Transverse colon (tissue), 4 donors: ENCODE data around the gene PTPRR. TPM values are rescaled to one million over a fixed set of nuclear protein-coding genes. Genes with fewer than 3 reads are reported as not detected.

Experiments
- DNase-seq: peaks from one replicate; pipeline ENCODE4 v3.0.0-alpha.2; 2019
- H3K27ac ChIP-seq, 4 donors: fragments of 200-600 bp; sonication (generic); 2 replicates each; pipeline ENCODE4 v1.5.1; 2016 to 2018; ENCODE audit warnings: inconsistent platforms in 4 of 4
- H3K27me3 ChIP-seq: fragments of 200-600 bp; sonication (generic); 2 replicates; pipeline ENCODE4 v1.5.1; 2017; ENCODE audit warnings: inconsistent platforms
- H3K36me3 ChIP-seq, 4 donors: fragments of 200-600 bp; sonication (generic); 2 replicates each; pipeline ENCODE4 v1.5.1; 2017 to 2019; ENCODE audit warnings: inconsistent platforms in 4 of 4
- H3K4me1 ChIP-seq, 4 donors: fragments of 200-600 bp; sonication (generic); 2 replicates each; pipeline ENCODE4 v1.5.1; 2017 to 2020; ENCODE audit warnings: inconsistent platforms in 4 of 4
- H3K4me3 ChIP-seq, 4 donors: fragments of 200-600 bp; sonication (generic); 1 replicate in 1 of 4; 2 replicates in 3 of 4; pipeline versions ENCODE4 v1.5.1 to v1.6.1; 2017 to 2019; ENCODE audit warnings: inconsistent platforms in 4 of 4
- H3K9me3 ChIP-seq, 2 donors: fragments of 200-600 bp; sonication (generic); 2 replicates each; pipeline ENCODE4 v1.5.1; 2017 to 2019; ENCODE audit warnings: inconsistent platforms in 2 of 2
- EP300 ChIP-seq: sonication (generic); formaldehyde crosslinking; IDR thresholded peaks from one replicate; pipeline ENCODE4 v1.6.1; 2017; ENCODE audit warnings: antibody characterized with exemption, low read depth
- POLR2A ChIP-seq: fragments of 450-650 bp; IDR thresholded peaks from one replicate; pipeline ENCODE4 v1.6.1; 2016; ENCODE audit warnings: antibody characterized with exemption, mild to moderate bottlenecking, moderate library complexity
- POLR2AphosphoS5 ChIP-seq, 3 donors: sonication (generic); formaldehyde crosslinking; IDR thresholded peaks; one replicate each; pipeline ENCODE4 v1.6.1; 2016; ENCODE audit warnings: antibody characterized with exemption in 3 of 3
- WGBS, 2 donors: methylation state at CpG; one replicate each; pipeline ENCODE4 v1.1.5; 2018; ENCODE audit warnings: low coverage in 1 of 2; 5-methylcytosine and 5-hydroxymethylcytosine counted together
- in situ Hi-C, 4 donors: fragments of 200-750 bp; cut with MboI; loops; one replicate each; pipeline versions ENCODE4 v1.15.0 to v1.15.1; 2017; ENCODE audit warnings: low sequenced_read_pairs in 3 of 4, low pct_ligation_motif_present in 1 of 4, low pct_unique_long_range_greater_than_20kb in 1 of 4
- intact Hi-C: fragments of 100-400 bp; cut with DNase I; formaldehyde crosslinking; loops from one replicate; pipeline ENCODE4 v1.15.1; 2023; ENCODE audit warnings: low total_unique reads
- total RNA-seq, 4 donors: library from RNA; depleted of rRNA; stranded (reverse); fragments of >200 nt; gene quantifications; one replicate each; pipeline ENCODE4 v1.1.0, GENCODE V29; 2016
- TF ChIP-seq, protein P1 (sequence below), 5 experiments: fragments of 200-600 bp in 3 of 5; fragments of 450-650 bp in 2 of 5; sonication (generic) in 3 of 5; IDR thresholded peaks; 1 replicate in 2 of 5; 2 replicates in 3 of 5; pipeline ENCODE4 v1.5.1; 2016 to 2017; ENCODE audit warnings: antibody characterized with exemption in 5 of 5, inconsistent platforms in 3 of 5, mild to moderate bottlenecking in 2 of 5, moderate library complexity in 1 of 5

The PTPRR gene
- total RNA-seq, 4 donors from 2014 or later: 13.2 to 50.9 (median 31.4) TPM; not detected in 1

- in situ Hi-C loops (no loop called here), intact Hi-C loops (no loop called here)
- DNase-seq: no peak
- no peak for TF ChIP-seq POLR2A
- no peak for TF ChIP-seq EP300
- TF ChIP-seq POLR2AphosphoS5 (IDR thresholded peaks at IDR 0.05): no peak
- TF ChIP-seq, protein P1, sequence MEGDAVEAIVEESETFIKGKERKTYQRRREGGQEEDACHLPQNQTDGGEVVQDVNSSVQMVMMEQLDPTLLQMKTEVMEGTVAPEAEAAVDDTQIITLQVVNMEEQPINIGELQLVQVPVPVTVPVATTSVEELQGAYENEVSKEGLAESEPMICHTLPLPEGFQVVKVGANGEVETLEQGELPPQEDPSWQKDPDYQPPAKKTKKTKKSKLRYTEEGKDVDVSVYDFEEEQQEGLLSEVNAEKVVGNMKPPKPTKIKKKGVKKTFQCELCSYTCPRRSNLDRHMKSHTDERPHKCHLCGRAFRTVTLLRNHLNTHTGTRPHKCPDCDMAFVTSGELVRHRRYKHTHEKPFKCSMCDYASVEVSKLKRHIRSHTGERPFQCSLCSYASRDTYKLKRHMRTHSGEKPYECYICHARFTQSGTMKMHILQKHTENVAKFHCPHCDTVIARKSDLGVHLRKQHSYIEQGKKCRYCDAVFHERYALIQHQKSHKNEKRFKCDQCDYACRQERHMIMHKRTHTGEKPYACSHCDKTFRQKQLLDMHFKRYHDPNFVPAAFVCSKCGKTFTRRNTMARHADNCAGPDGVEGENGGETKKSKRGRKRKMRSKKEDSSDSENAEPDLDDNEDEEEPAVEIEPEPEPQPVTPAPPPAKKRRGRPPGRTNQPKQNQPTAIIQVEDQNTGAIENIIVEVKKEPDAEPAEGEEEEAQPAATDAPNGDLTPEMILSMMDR (IDR thresholded peaks at IDR 0.05): no peak
- no peak overlapping the region for H3K4me3 ChIP-seq
- no peaks in the 10 kb centered on the region for H3K9me3 ChIP-seq
- H3K27ac ChIP-seq: no peak overlapping the region
- H3K4me1 ChIP-seq: no peaks in the 10 kb centered on the region
- no peaks in the 10 kb centered on the region for H3K27me3 ChIP-seq
- 80 to 81% methylated on average over 7 of the region's 7 CpGs for WGBS, 2 donors
- H3K36me3 ChIP-seq: no peaks in the 10 kb centered on the region
Observed at GRCh38 chr12:70823182-70823976, 97.2 kb downstream of the PTPRR start.

DNA sequence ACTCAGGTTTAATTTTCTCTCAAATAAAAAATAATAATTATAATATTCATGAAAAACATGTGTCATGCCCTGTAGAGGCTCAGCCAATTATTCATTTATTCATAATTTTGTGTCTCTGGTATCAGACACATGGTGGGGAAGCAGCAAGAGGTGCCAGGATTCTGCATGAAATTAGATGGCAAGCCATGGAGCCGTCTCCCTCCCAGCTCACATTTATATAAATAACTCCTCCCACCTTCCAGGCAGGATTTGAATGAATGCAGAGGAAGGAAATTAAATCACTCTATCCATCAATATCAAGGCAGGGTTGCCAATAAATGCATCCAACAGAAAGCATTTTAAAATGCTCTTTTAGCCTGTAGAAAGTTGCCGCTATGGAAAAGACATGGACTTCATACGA is 98.1 kb downstream of the PTPRR start:
- in situ Hi-C loops: no loop called here
- Histone ChIP-seq H3K27ac (no peak overlapping the region), H3K4me3 (no peak overlapping the region), H3K9me3 (no peaks in the 10 kb centered on the region), H3K4me1 (no peaks in the 10 kb centered on the region), H3K36me3 (no peaks in the 10 kb centered on the region), H3K27me3 (no peaks in the 10 kb centered on the region)
- intact Hi-C loops: no loop called here
- no peak for DNase-seq
- WGBS, 2 donors: 78 to 90% methylated on average over 2 to 3 of the region's 3 CpGs
- TF ChIP-seq EP300 (no peak), POLR2A (no peak), POLR2AphosphoS5 (IDR thresholded peaks at IDR 0.05) (no peak)
- TF ChIP-seq, protein P1 (IDR thresholded peaks at IDR 0.05): no peak

GRCh38 chr12:70815971-70816391 is 104.6 kb downstream of the PTPRR start:
- no peaks in the 10 kb centered on the region for H3K9me3 ChIP-seq
- no peak for TF ChIP-seq POLR2A
- peak in 1 of 3 donors; percentile 40 for TF ChIP-seq POLR2AphosphoS5 (IDR thresholded peaks at IDR 0.05)
- 50 to 54% methylated on average over 2 of the region's 2 CpGs for WGBS, 2 donors
- H3K27me3 ChIP-seq: no peaks in the 10 kb centered on the region
- H3K4me1 ChIP-seq: peaks cover 0 to 47% (median 14%) of the 10 kb centered on the region in 4 donors
- intact Hi-C loops (no loop called here), in situ Hi-C loops (no loop called here)
- no peak for DNase-seq
- peak overlapping the region; percentile 17 to 80 (median 61) for H3K27ac ChIP-seq
- H3K4me3 ChIP-seq: no peak overlapping the region
- no peaks in the 10 kb centered on the region for H3K36me3 ChIP-seq

GRCh38 chr12:70815056-70815455 is 105.5 kb downstream of the PTPRR start:
- WGBS, 2 donors: 85% methylated on average over 2 of the region's 2 CpGs
- H3K4me3 ChIP-seq: no peak overlapping the region
- intact Hi-C loops (no loop called here), in situ Hi-C loops (no loop called here)
- peaks cover 0 to 49% (median 15%) of the 10 kb centered on the region in 4 donors for H3K4me1 ChIP-seq
- TF ChIP-seq, protein P1 (IDR thresholded peaks at IDR 0.05): no peak
- no peak for TF ChIP-seq EP300
- TF ChIP-seq POLR2AphosphoS5 (IDR thresholded peaks at IDR 0.05): no peak
- no peak for TF ChIP-seq POLR2A
- no peaks in the 10 kb centered on the region for H3K27me3 ChIP-seq
- H3K36me3 ChIP-seq: no peaks in the 10 kb centered on the region
- no peak for DNase-seq
- H3K27ac ChIP-seq: peak overlapping the region in 3 of 4 donors; percentile 17 to 80 (median 70)
- no peaks in the 10 kb centered on the region for H3K9me3 ChIP-seq
